ENCODE measurements around the gene PARS2.

Gene PARS2

DNA sequence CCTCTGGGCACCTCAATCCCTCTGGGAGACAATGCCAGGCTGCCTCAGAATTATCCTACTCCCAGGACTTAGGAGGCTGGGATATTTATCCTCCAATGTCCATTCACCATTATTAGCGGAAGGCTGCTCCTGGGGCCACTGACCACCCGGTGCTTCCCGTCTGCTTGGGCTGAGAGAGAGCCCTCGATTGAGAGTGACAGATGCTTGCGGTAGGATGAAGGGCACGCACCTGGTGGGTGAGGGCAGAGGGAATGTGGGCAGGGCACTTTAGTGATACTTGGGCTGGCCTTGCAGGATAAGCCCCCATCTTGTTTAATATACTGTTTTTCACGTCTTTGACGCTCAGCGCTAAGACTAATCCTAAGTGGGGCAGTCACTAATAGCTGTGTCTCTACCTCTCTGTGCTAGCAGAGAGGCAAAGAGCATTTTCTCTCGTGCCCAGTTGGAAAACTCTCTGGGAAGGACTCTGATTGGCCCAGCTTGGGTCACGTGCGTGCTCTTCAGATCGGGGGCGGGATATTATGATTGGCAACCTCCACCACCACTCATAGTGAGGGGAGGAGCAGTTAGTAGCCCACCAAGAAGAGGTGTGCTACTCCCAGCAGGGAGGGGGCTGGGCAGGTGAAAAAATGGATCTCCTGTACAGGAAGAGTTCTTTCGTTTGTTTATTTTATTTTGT, 10.6 kb upstream of the PARS2 start:
- no peak for DNase-seq (ENCODE audit: low read depth)

DNA sequence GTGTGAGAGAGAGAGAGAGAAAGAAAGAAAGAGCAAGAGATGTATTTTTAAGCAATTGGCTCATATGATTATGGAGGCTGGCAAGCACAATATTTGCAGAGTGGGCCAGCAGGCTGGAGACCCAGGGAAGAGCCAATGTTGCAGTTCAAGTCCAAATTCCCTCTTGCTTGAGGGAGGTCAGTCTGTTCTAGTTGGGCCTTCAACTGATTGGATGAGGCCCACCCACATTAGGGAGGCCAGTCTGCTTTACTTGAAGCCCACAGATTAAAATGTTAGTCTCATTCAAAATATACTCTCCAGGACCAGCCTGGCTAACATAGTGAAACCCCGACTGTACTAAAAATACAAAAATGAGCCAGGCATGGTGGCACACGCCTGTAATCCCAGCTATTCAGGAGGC, 8.6 kb upstream of the PARS2 start:
- DNase-seq (ENCODE audit: low read depth), result no peak

DNA sequence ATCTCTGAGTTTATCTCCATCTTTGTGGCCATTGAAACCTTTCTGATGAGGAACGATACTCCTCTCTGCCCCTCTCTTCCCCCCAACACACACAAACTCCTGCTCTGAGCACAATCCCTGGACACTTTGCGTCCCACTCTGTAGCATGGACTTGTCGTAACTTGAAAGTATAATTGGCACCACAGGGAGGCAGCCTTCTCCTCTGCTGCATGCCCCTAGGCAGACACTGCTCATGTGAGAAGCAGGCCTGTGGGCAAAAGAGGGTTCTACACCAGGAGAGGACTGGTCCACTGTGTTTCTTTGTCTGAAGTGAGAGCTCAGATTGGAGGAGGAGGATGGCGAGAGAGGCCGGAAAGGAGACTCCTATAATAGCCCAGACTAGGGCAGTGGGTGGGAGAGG, 3.8 kb upstream of the PARS2 start:
- no peak for DNase-seq (ENCODE audit: low read depth)

DNA sequence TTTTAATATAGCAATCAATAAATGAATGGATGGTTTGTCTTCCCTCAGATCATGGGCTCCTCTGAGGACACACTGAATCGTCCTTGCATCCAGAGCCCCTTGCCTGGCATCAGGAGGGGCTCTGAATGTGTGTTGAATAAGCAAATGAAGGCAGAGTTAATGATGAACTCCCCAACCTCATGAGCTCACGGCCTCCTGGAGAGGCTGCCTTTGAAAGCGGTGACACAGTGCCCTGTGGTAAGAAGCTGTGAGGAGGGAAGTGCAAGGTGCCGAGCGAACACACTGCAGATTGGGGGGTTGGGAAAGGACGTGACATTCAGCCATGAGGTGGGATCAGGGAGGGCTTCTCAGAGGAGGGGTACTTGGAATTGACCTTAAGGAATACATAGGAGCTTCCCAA, 3.2 kb upstream of the PARS2 start:
- no peak for DNase-seq (ENCODE audit: low read depth)

DNA sequence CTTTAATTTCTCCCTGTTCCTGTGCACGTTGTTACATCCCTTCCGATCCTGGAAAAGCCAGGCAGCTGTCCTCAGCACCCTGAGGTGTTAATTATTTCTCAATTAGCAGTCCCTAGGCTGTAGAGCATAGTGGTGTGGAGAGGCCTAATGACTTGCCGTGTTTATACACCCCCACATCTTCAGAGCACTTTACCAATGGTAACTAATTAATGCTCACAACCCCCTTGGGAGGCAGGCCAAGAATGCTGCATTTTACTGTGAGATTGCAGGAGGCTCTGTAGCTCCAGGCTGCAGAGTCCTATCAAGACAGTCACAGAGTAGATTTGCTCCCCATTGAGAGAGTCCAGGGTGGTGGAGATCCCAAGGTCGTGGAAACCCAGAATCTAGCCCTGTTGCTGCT, 2.4 kb upstream of the PARS2 start:
- no peak for DNase-seq (ENCODE audit: low read depth)

DNA sequence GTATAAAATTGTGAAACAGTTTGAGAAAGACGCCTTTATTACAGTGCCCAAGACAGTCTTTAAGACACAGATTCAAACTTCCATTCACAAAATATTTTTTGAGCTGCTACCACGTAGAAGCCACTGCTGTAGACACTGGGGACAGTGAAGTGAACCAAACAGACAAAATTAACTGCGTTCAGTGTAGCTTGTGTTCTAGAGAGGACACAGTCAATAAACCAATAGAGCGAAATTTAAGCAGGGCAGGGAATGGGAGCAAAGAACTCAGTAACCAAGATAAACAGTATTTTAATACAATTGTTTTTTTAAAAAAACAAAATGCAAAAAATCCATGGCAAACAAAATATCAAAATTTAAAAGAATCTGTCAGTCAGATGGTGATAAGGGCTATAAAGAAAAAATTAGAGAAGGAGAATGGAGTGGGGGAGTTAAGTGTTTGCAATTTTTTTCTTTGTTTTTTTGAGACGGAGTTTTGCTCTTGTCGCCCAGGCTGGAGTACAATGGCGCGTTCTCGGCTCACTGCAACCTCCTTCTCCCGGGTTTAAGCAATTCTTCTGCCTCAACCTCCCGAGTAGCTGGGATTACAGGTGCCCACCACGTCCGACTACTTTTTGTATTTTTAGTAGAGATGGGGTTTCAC, 719 bp upstream of the PARS2 start:
- no peak for DNase-seq (ENCODE audit: low read depth)

DNA sequence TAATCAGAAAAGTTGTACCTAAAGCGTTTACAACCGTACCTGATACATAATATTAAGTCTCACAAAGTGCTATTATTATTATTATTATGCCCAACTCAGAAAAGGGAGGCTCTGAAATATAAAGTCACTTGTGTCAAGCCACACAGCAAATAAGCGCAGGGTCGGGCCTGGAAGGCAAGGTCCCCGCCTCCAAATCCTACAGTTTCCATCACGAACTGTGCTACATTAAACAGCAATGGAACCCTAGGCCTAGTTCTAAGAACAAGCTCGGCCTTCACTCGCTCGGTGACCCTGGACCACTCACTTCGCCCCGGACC, 549 bp downstream of the PARS2 start:
- DNase-seq (ENCODE audit: low read depth), result no peak

DNA sequence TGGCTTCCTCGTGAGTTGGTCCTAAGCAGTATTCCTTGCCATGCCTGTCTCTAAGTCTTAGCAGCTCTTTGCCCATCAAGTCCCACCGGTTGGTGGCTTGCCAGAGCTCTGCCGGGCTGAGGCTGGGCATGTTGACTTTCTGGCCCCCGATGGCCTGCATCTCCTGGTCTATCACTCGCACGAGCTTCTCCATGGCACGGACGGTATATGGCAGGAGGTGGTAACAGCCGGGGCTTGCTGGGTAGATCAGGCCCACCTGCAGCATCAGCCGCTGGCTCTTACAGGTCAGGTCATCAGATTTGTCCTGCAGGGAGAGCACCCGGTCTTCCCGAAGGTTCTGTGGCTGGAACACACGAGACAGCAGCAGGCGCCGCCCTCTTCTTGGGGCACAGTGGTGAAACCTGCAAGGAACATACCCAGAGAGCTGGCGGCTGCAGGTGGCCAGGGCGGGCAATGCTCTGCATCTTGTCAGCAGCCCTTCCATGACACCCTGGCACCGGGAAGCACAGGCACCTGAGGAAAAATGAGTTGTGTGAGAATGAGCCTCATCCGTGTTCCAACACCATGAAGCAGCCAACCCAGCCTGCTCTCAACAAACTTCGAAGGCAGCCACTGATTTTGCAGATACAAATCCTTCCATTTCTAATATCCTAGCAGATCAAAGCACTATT, 5.5 kb downstream of the PARS2 start:
- no peak for DNase-seq (ENCODE audit: low read depth)

DNA sequence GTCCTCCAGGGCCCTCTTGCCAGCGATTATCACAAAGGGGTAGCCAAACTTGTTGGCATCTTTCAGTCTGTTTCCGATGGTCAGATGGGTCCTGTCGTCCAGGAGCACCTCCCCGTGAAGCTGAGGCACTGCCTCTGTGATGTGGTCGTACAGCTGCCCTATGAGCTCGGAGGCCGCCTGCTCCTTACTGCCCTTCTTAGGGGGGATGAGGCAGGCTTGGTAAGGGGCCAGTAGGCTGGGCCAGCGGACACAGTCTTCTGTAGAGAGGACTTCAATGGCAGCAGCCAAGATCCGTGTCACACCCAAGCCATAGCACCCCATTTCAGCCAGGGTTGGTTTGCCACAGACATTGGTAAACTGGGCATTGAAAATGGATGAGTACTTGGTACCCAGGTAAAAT, 6.5 kb downstream of the PARS2 start:
- DNase-seq (ENCODE audit: low read depth), result no peak

DNA sequence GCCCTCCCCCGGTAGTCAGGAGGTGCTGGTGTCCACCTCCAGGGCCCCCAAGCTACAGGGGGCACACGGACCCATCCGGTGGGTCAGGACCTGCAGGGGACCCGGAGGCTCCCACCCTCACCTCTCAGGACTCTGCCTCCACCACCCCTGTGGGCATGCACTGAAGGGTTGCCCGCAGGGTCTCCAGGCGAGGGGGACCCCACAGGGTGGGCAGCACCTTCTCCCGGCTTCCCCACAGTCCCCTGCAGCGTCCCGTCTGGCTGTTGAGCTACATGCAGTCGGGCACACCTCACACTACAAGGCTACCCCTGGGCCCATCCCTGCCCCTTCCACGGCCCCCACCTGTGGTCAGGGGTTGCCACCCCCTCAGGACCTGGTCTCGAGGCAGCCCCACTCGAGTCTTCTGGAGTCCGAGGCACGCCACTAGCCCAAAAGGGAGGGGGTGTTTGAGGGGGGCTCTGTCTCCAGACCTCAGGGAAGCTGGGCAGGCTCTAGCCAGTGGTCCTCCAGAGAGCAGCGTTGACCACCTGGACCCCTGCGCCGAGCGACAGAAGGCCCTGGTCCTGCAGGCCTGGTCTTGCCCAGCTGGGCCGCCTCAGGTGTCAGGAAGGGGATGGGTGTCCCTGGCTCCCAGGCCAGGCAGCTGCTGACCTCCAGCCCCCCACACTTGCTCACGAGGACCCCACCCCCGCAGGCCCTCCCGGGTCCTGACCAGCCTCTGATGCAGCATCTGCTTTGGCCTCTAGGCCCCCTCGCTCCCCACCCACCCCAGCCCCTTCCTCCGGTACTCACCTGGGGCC, 9.6 kb downstream of the PARS2 start:
- DNase-seq (ENCODE audit: low read depth), result no peak

DNA sequence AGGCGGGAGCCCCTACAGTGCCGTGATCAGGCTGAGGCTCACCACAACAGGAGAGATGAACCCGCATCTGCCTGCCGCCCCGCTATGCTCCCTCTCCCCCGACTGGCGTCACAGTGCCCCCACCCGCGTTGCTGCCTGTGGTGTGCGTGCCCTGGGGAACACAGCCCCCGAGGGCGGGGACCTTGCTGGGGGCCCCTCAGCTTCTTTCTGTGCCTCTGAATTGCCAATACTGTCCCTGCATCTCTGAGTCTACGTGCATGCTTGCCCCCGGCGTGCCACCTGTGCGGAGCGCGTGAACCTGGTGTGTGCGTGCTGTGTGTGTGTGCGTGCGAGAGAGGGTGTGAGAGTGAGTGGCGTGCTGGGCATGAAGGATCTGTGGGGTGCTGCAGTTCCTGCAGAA, 10.3 kb downstream of the PARS2 start:
- no peak for DNase-seq (ENCODE audit: low read depth)

DNA sequence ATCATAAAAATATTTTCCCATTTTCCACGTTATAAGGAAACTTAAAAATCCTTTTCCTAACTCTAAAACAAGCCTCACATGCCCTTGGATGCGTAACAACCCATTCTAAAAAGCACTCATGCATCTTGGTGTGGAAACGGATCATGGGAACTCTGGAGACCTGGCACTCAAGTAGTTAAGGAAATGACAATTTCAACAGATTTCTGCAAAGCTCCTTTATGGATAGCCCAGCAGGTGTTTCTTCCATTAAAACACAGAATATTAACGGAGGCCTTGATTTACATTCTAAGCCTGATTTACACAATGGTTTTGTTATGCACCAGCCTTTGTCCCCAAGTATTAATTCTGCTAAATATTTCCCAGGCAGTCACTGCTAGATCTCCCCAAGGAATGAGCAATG, 12.9 kb downstream of the PARS2 start:
- DNase-seq (ENCODE audit: low read depth), result no peak

DNA sequence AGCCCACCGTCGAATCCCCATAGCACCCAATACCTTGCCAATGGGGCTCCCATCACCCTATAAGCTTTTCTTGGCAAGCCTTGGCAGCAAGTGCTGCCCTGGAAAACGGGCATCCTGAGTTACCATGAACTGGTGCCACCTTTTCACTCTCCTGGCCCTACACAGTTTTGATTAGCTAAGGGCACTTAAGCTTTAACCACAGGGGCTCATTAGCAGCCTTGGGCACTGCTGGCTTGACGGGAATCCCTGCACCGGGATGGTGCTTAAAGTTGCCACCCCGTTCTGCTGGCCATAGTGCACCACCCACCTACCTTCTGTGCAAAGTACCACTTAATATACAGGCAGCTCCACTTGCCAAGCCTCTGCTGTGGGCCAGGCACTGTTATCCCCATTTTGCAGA, 13.7 kb downstream of the PARS2 start:
- no peak for DNase-seq (ENCODE audit: low read depth)

DNA sequence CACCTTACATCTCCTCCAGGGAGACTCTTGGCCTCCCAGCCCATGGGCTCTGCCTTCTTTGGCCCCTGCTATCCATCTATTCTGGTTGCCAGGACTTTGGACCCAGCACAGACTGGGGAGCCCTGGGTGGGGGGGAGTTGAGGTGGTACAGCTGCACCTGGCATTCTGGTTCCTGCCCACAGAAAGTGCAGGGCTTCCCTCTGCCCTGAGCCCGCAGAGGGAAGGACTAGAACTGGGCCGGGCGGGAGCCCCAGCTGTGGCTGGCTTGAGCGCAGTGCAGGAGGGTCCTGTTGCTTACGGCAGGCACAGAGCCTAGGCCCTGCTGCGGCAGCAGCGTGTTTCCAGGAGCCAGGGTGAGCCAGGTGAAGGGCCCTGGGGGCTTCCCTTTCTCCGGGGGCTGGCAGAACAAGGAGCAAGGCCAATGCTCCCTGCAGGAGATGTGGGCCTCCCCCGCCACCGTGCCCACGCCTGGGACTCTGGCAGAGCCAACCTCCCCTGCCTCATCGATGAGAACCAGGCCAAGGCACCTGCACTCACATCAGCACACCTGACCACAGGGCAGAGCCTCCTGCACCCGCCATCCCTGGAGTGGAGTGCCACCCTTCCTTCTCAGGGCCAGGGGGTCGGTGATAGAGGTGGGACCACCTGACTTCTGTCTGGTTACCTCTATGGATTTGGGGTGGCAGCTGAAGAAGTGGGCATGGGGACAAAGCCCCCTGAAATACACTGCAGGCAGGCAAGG, 16.1 kb downstream of the PARS2 start:
- DNase-seq (ENCODE audit: low read depth), result no peak

DNA sequence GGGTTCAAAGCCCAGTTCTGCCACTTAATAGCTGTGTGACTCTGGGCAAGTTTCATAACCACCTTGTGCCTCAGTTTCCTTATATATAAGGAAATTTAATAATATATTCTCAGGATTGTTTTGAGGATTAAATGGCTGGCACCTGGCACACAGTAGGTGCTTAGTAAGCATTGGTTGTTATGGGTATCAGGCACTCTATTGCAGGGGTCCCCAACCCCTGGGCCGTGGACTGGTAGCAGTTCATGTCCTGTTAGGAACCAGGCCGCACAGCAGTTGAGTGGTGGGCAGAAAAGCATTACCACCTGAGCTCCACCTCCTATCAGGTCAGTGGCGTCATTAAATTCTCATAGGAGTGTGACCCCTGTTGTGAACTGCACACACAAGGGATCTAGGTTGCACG, 18.5 kb downstream of the PARS2 start:
- DNase-seq (ENCODE audit: low read depth), result no peak

DNA sequence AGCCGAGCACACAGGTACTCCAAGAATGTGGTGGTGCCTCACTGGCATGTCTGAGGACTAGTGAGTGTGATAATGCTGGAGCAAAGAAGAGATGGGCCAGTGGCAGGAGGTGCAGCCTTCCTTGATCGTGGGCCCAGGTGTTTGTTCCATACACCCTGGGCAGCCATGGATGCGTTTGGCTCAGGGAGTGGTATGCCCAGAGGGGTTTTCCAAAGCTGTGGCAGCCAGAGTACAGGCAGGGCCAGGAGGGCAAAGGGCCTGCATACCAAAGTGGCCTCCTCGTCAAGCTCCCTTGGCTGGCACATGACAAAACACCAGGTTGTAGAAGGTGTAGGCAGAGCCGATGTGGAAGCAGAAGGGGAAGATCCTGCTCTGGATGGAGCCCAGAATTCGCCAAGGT, 19.0 kb downstream of the PARS2 start:
- DNase-seq (ENCODE audit: low read depth), result no peak

DNA sequence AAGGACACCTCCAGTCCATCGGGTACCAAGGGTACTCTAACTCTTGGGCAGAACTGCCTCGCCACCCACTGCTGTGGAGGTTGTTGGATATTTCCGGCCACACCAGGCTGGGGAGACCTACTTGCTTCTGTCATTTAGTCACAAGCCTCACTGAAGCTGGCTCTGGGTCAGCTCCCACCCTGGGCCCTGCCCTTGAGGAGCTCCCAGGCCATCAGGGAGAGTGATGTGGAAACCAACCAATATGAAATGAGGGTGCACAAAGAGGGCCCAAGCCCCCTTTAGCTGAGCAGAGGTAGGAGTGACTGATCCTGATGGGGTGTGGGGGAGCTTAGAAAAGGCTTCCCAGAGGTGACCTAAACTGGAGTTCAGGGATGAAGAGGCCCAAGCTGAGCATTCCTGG, 19.6 kb downstream of the PARS2 start:
- no peak for DNase-seq (ENCODE audit: low read depth)

DNA sequence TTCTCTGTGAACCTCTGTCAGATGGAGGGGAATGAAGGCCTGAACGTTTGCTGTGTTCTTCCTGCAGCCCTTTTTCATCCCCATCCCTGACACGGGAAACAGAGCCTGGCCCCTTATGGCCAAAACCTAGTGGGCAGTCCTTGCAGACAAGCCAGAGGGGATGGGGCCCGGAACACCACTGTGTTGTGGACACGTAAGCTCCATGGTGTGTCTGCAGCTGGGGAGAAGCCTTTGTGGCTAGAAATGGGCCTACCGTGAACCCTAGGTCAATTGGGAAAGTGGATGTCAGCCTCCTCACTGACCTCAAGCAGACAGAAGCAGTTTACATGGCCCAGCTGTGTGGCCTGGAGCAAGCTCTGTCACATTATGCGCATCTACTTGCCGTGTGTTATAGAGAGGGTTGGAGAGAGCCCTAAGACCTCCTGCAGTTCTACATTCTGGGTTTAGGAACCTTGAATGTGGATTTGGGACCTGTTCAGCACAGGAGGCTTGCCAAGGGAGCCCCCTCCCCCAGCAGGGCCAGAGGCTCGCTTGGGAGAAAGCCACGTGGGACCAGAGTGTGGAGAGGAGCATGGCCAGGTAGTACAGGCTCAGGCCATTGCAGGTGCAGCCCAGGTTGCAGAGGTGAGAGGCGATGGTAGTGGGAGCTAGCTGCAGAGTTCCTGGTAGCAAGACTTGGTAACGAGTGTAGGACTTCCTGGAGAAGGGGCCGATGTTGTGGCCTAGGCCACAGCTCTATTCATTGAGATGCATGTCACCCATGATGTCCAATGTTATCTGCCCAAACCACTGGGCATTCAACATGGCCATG, 20.7 kb downstream of the PARS2 start:
- DNase-seq (ENCODE audit: low read depth), result no peak

DNA sequence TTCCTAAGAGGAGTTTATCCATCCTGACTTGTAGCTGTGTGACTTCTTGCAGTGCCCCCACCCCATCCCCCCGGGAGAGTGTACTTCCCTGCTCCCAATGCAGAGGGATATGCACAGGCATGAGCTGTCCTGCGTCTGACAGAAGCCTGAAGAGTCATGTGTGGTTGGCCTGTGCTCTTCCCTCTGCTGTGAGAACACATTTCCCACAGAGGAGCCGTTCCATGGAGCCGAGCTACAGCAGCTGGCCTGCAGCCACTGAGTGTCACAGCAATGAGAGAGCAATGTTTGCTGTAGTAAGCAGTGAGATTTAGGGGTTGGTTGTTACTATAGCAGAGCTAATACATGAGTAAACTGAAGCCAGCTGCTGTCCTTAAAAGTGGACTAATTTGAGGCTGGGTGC, 22.0 kb downstream of the PARS2 start:
- DNase-seq (ENCODE audit: low read depth), result no peak

DNA sequence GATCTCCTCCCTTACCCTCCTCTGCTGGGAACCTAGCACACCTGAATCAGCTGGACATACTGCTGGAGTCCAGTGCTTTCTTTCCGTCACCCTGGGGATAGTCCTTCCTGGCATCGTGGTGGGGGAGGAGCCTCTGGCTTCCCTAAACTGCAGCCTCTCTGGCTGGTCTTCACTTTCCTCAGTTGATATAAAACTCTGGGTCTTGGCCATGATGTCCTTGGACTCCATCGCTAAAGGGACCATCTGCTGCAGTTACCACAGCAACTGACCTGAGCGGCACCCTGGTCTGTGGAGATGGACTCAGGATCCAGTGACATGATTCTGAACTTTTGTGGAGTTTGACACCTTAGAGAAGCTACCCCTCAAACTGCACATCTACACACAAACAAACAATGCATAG, 22.8 kb downstream of the PARS2 start:
- no peak for DNase-seq (ENCODE audit: low read depth)

DNA sequence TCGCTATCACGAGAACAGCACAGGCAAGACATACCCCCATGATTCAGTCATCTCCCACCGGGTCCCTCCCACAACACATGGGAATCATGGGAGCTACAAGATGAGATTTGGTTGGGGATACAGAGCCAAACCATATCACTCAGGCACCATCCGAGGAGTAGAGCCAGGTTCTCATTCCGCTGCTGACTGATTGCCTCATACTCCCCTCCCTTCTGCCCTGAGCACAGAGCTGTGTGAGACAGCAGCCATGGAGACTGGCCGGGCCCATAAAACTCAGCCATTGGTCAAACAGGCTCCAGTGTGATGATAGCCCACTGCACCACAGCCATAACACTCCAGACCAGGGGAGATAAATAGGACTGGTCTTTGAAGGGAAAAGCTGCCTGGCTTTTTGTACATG, 26.1 kb downstream of the PARS2 start:
- no peak for DNase-seq (ENCODE audit: low read depth)

DNA sequence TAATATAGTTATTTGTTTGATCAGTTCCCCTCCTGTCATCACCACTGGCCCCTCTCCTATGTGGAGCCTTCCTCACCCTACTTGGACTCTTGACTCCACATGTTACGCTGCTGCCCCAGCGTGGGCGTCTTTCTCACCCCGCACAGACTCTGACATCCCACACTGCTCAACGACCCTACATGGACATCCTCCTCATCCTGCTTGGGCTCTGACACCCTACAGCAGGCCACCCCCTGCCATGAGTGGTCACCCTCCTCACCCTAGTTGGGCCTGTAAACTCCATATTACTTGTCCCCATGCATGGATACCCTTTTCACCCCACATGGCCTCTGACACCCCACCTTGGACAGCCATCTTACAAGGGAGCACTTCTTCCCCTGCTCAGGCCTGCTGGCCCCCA, 27.6 kb downstream of the PARS2 start:
- DNase-seq (ENCODE audit: low read depth), result no peak
